SU-DHL-6 (cell line): Measurements from ENCODE around the gene PEX6.

Experiments
- H2AFZ ChIP-seq: fragments of 200-600 bp; sonication (generic); 2 replicates; pipeline ENCODE4 v1.6.1; 2014; ENCODE audit warnings: low read depth, mild to moderate bottlenecking, moderate library complexity, mixed read lengths, antibody characterized with exemption, low read length; ENCODE audit not compliant: severe bottlenecking
- H3F3A ChIP-seq: fragments of 200-600 bp; shearing (Covaris generic); 2 replicates; pipeline ENCODE4 v1.6.0; 2016; ENCODE audit warnings: antibody characterized with exemption, mild to moderate bottlenecking; ENCODE audit not compliant: insufficient read depth
- H3K27ac ChIP-seq: fragments of 200-600 bp; sonication (generic); 2 replicates; pipeline ENCODE4 v1.5.1; 2016; ENCODE audit warnings: low read depth, mild to moderate bottlenecking, low read length, moderate library complexity, mixed read lengths
- H3K27me3 ChIP-seq: fragments of 200-600 bp; sonication (generic), shearing (Covaris generic); 2 replicates; pipeline ENCODE4 v1.6.0; 2014; ENCODE audit warnings: mild to moderate bottlenecking, low read length
- H3K36me3 ChIP-seq: fragments of 200-600 bp; sonication (generic); 2 replicates; pipeline ENCODE4 v1.6.1; 2014; ENCODE audit warnings: mild to moderate bottlenecking, low read length, mixed read lengths
- H3K4me2 ChIP-seq: fragments of 300-600, 200-600 bp; shearing (Covaris generic), sonication (generic); 2 replicates; pipeline ENCODE4 v1.6.0; 2014; ENCODE audit warnings: low read length, low read depth, mild to moderate bottlenecking; ENCODE audit not compliant: poor library complexity, severe bottlenecking
- H3K4me3 ChIP-seq: fragments of 200-600 bp; sonication (generic); 2 replicates; pipeline ENCODE4 v1.5.1; 2014; ENCODE audit warnings: antibody characterized with exemption, low read length, mild to moderate bottlenecking, mixed read lengths; ENCODE audit not compliant: insufficient read depth, poor library complexity, severe bottlenecking
- H3K79me2 ChIP-seq: fragments of 200-600 bp; sonication (generic); 2 replicates; pipeline ENCODE4 v1.6.1; 2014; ENCODE audit warnings: mild to moderate bottlenecking, low read length, moderate library complexity; ENCODE audit not compliant: insufficient read depth
- H3K9ac ChIP-seq: fragments of 200-600 bp; sonication (generic); 2 replicates; pipeline ENCODE4 v1.7.0; 2014; ENCODE audit warnings: mild to moderate bottlenecking, low read length
- H3K9me2 ChIP-seq: fragments of 200-600 bp; sonication (generic); replicated peaks from 2 replicates; pipeline ENCODE4 v1.6.1; 2014; ENCODE audit warnings: low read length; ENCODE audit not compliant: insufficient read depth
- H3K9me3 ChIP-seq: fragments of 200-600 bp; sonication (generic); 2 replicates; pipeline ENCODE4 v1.6.1; 2014; ENCODE audit warnings: low read length, mixed read lengths; ENCODE audit not compliant: insufficient read depth
- H4K20me1 ChIP-seq: fragments of 200-600 bp; sonication (generic); 2 replicates; pipeline ENCODE4 v1.6.1; 2014; ENCODE audit warnings: low read depth, mild to moderate bottlenecking, antibody characterized with exemption, low read length, moderate library complexity, mixed read lengths
- EZH2phosphoT487 ChIP-seq: fragments of 200-600 bp; sonication (generic), shearing (Covaris generic); conservative IDR thresholded peaks from 2 replicates; pipeline ENCODE4 v1.6.1; 2018; ENCODE audit warnings: mild to moderate bottlenecking, antibody characterized with exemption, low read length, moderate library complexity, mixed read lengths
- TF ChIP-seq, protein P1 (sequence below): fragments of 200-600 bp; sonication (generic); IDR thresholded peaks from one replicate; pipeline ENCODE4 v1.5.1; 2017; ENCODE audit warnings: antibody characterized with exemption, mild to moderate bottlenecking, low read length, moderate library complexity; ENCODE audit not compliant: insufficient read depth, poor library complexity, severe bottlenecking

PEX6 gene

DNA sequence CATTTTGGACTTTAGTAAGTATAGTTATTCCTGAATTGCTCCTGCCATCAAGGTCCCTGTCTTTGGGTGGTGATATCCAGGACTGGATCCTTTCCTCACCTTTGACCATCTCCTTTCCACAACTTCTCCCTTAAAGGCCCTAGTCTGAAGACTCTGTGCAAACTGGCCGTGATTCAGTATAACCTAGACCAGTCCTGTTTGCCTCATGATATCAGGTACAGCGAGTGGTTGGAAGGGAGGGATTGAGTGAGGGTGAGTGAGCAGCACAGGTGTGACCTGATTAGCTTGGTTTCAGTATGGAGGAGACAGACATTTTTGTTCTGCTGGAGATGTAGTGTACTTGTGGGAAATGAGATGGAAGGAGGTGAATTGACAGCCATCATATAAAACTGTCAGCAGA, 40.2 kb upstream of the PEX6 start:
- Histone ChIP-seq H3K9me2 (no peaks in the 10 kb centered on the region), H3K27me3 (no peaks in the 10 kb centered on the region), H3K9me3 (no peaks in the 10 kb centered on the region), H3K36me3 (peaks cover 2% of the 10 kb centered on the region; the same call in 1 of the 2 replicates), H3F3A (peaks cover 19% of the 10 kb centered on the region), H2AFZ (no peak overlapping the region), H3K9ac (no peak overlapping the region), H3K27ac (no peak overlapping the region), H3K79me2 (peaks cover 54% of the 10 kb centered on the region), H3K4me2 (no peak overlapping the region), H4K20me1 (no peaks in the 10 kb centered on the region), H3K4me3 (no peak overlapping the region)
- TF ChIP-seq, protein P1, sequence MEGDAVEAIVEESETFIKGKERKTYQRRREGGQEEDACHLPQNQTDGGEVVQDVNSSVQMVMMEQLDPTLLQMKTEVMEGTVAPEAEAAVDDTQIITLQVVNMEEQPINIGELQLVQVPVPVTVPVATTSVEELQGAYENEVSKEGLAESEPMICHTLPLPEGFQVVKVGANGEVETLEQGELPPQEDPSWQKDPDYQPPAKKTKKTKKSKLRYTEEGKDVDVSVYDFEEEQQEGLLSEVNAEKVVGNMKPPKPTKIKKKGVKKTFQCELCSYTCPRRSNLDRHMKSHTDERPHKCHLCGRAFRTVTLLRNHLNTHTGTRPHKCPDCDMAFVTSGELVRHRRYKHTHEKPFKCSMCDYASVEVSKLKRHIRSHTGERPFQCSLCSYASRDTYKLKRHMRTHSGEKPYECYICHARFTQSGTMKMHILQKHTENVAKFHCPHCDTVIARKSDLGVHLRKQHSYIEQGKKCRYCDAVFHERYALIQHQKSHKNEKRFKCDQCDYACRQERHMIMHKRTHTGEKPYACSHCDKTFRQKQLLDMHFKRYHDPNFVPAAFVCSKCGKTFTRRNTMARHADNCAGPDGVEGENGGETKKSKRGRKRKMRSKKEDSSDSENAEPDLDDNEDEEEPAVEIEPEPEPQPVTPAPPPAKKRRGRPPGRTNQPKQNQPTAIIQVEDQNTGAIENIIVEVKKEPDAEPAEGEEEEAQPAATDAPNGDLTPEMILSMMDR: no peak

GRCh38 chr6:43016943-43017334, 38.0 kb upstream of the PEX6 start:
- Histone ChIP-seq H3K9me3 (no peaks in the 10 kb centered on the region), H3K9me2 (no peaks in the 10 kb centered on the region), H3K27ac (no peak overlapping the region), H3K36me3 (no peaks in the 10 kb centered on the region; the same call in 1 of the 2 replicates), H3K4me3 (no peak overlapping the region), H3K9ac (no peak overlapping the region), H3F3A (peaks cover 19% of the 10 kb centered on the region), H3K79me2 (peaks cover 48% of the 10 kb centered on the region), H3K27me3 (no peaks in the 10 kb centered on the region), H4K20me1 (no peaks in the 10 kb centered on the region), H2AFZ (no peak overlapping the region), H3K4me2 (no peak overlapping the region)
- TF ChIP-seq, protein P1: no peak
- TF ChIP-seq EZH2phosphoT487: no peak

DNA sequence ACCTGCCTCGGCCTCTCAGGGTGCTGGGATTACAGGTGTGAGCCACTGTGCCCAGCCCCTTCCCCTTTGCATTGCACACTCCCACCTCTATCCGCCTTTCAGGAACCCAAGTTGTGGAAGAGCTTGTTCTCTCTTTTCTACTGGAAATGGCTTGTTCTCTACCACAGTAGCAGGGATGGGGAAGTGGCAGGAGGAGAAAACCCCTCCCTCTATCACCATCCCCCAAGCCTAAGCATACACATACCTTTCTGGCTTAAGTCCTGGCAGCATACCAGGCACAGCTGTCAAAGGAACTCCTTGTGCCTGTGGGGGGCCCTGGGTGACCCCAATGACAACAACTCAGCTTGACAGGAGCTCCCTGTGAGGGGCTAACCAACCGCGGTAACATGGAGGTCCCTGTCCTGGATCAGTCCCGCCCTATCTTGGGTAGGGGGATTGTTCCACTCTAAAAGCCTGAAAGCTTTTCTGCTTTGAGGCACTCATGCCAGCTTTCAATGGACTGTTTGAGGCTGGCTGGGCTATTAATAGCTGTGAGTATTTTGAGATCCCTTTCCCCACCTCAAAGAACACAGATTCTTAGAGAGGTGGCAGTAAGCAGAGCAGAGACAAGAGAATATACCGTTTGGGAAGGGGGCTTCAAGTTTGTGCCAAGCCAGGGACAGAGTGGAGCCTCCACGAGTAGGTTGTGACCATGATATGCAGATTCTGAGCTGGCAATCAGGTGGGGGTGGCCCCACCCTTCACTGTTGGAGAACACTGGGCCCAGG, 37.4 kb upstream of the PEX6 start:
- Histone ChIP-seq H3K27ac (no peak overlapping the region), H4K20me1 (no peaks in the 10 kb centered on the region), H3K9me3 (no peaks in the 10 kb centered on the region), H3K4me2 (no peak overlapping the region), H3K79me2 (peaks cover 44% of the 10 kb centered on the region), H3K36me3 (no peaks in the 10 kb centered on the region; the same call in 1 of the 2 replicates), H3K9ac (no peak overlapping the region; the same call in 1 of the 2 replicates), H2AFZ (no peak overlapping the region), H3K4me3 (no peak overlapping the region), H3K9me2 (no peaks in the 10 kb centered on the region), H3K27me3 (no peaks in the 10 kb centered on the region), H3F3A (peaks cover 14% of the 10 kb centered on the region)
- TF ChIP-seq, protein P1: no peak
- TF ChIP-seq EZH2phosphoT487: no peak
